GM03348 (cell line): ENCODE data around the gene FGD1.
A peak's percentile ranks its signal among the peaks of the same experiment; 100 is the strongest.
"Not testable (repeated sequence)": the region's sequence is repeated elsewhere in the genome, so short reads cannot be mapped to it uniquely, and the experiment has no call there.

Experiments used
- DNase-seq: peaks from one replicate; pipeline ENCODE4 v3.0.0; 2012; ENCODE audit warnings: low spot score

FGD1 gene

GRCh38 chrX:54495814-54496516 lies at the start of gene FGD1:
TSS of gene FGD1 (minus strand) at chrX:54496234. CDS start at chrX:54495432, 802 bp downstream.
- peak; percentile 93 for DNase-seq

- DNase-seq, result not testable (repeated sequence)
Measured at GRCh38 chrX:54542239-54542638, 46.2 kb upstream of the FGD1 start.

GRCh38 chrX:54540289-54540688 lies 44.3 kb upstream of the FGD1 start:
- DNase-seq, result peak; percentile 54

- no peak for DNase-seq
Measured at GRCh38 chrX:54534271-54534670, 38.2 kb upstream of the FGD1 start.

GRCh38 chrX:54530357-54530900 lies 34.4 kb upstream of the FGD1 start:
- DNase-seq, result peak; percentile 5

- DNase-seq, result peak; percentile 94
Measured at GRCh38 chrX:54529552-54530356, 33.7 kb upstream of the FGD1 start, which contains the start of gene GNL3L. TSS of gene GNL3L (plus strand) at chrX:54530219. CDS start at chrX:54532567, 2,348 bp downstream.

- no peak for DNase-seq
Measured at GRCh38 chrX:54529151-54529550, 33.1 kb upstream of the FGD1 start.

GRCh38 chrX:54509400-54509799 lies 13.4 kb upstream of the FGD1 start:
- DNase-seq, result peak; percentile 20

- DNase-seq, result no peak
Measured at GRCh38 chrX:54496936-54497335, 902 bp upstream of the FGD1 start.

GRCh38 chrX:54496517-54496852 lies 451 bp upstream of the FGD1 start:
- DNase-seq, result no peak

- peak; percentile 39 for DNase-seq
Measured at GRCh38 chrX:54494989-54495813, 833 bp downstream of the FGD1 start.

- no peak for DNase-seq
Measured at GRCh38 chrX:54494166-54494988, 1.7 kb downstream of the FGD1 start.

GRCh38 chrX:54492340-54492739 lies 3.7 kb downstream of the FGD1 start:
- peak; percentile 79 for DNase-seq

GRCh38 chrX:54489819-54490218 lies 6.2 kb downstream of the FGD1 start:
- DNase-seq, result not testable (repeated sequence)

GRCh38 chrX:54484666-54485065 lies 11.4 kb downstream of the FGD1 start:
- DNase-seq, result peak; percentile 60

GRCh38 chrX:54483946-54484345 lies 12.1 kb downstream of the FGD1 start:
- DNase-seq, result no peak

GRCh38 chrX:54482839-54483593 lies 13.0 kb downstream of the FGD1 start:
- DNase-seq, result peak; percentile 43

GRCh38 chrX:54479136-54480111 lies 16.6 kb downstream of the FGD1 start:
- no peak for DNase-seq
